WERI-Rb-1 (cell line): ENCODE results near the gene DEFB127.
"Not testable (repeated sequence)": the region's sequence is repeated elsewhere in the genome, so short reads cannot be mapped to it uniquely, and the experiment has no call there.

ENCODE experiments used
- DNase-seq: peaks from one replicate; pipeline ENCODE4 v3.0.0-alpha.2; 2020
- H3K27ac ChIP-seq: fragments of 250-450 bp; sonication (Bioruptor Pico); 2 replicates; pipeline ENCODE4 v1.5.1; 2020; ENCODE audit warnings: mild to moderate bottlenecking, moderate library complexity
- H3K27me3 ChIP-seq: fragments of 250-450 bp; sonication (Bioruptor Pico); 2 replicates; pipeline ENCODE4 v1.5.1; 2021; ENCODE audit warnings: mild to moderate bottlenecking, low read depth, moderate library complexity; ENCODE audit not compliant: insufficient read depth, severe bottlenecking
- H3K36me3 ChIP-seq: fragments of 250-450 bp; sonication (Bioruptor Pico); 2 replicates; pipeline ENCODE4 v1.5.1; 2020; ENCODE audit warnings: mild to moderate bottlenecking, moderate library complexity
- H3K4me3 ChIP-seq: 2 replicates; pipeline ENCODE4 v1.5.1; 2011; ENCODE audit warnings: low read depth, mild to moderate bottlenecking, control low read depth, low read length
- H3K9me3 ChIP-seq: fragments of 250-450 bp; sonication (Bioruptor Pico); 2 replicates; pipeline ENCODE4 v1.5.1; 2021; ENCODE audit warnings: mild to moderate bottlenecking, moderate library complexity; ENCODE audit not compliant: severe bottlenecking
- TF ChIP-seq, protein P1 (sequence below): IDR thresholded peaks from 2 replicates; pipeline ENCODE4 v1.5.1; 2011; ENCODE audit warnings: low read depth, mild to moderate bottlenecking, control low read depth, inconsistent platforms, low read length

Gene DEFB127

DNA sequence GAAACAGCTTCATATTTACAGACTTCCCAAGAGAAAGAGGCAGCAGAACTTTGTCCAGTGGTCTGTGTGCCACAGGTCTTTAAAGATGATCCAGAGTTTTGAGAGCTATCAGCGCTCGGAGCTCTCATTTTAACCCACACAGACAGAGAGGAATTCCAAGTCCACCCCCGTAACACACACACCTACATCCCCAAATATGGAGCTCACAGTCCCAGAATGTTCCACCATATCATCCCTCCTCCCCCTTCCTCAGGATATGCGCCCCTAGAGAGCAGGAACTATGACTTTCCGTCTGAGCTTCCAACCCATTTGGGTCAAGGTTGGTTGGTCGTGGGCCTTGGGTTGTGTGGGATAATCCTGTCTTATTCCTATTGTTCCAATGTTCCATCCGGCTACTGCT, 32.4 kb downstream of the DEFB127 start, which contains the start of gene DEFB128:
DEFB128 (minus strand) TSS at position 101 of the 400 bp plus-strand sequence; CDS start at position 13, 88 bp downstream.
- no peak within 1 kb of the TSS for H3K4me3 ChIP-seq
- peaks cover 10% of the 10 kb centered on the region for H3K9me3 ChIP-seq
- TF ChIP-seq, protein P1, sequence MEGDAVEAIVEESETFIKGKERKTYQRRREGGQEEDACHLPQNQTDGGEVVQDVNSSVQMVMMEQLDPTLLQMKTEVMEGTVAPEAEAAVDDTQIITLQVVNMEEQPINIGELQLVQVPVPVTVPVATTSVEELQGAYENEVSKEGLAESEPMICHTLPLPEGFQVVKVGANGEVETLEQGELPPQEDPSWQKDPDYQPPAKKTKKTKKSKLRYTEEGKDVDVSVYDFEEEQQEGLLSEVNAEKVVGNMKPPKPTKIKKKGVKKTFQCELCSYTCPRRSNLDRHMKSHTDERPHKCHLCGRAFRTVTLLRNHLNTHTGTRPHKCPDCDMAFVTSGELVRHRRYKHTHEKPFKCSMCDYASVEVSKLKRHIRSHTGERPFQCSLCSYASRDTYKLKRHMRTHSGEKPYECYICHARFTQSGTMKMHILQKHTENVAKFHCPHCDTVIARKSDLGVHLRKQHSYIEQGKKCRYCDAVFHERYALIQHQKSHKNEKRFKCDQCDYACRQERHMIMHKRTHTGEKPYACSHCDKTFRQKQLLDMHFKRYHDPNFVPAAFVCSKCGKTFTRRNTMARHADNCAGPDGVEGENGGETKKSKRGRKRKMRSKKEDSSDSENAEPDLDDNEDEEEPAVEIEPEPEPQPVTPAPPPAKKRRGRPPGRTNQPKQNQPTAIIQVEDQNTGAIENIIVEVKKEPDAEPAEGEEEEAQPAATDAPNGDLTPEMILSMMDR, result no peak
- no peaks in the 10 kb centered on the region for H3K36me3 ChIP-seq
- no peak for DNase-seq
- H3K27me3 ChIP-seq, result peaks cover 15% of the 10 kb centered on the region
- H3K27ac ChIP-seq, result no peak within 1 kb of the TSS

DNA sequence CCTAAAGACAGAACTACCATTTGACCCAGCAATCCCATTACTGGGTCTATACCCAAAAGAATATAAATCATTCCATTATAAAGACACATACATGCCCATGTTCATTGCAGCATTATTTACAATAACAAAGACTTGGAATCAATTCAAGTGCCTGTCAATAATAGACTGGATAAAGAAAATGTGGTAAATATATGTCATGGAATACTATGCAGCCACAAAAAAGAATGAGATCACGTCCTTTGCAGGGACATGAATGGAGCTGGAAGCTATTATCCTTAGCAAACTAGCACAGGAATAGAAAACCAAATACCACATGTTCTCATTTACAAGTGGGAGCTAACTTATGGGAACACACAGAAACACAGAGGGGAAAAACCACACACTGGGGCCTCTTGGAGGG, 41.0 kb downstream of the DEFB127 start:
- no peaks in the 10 kb centered on the region for H3K9me3 ChIP-seq
- H3K27ac ChIP-seq, result no peak overlapping the region
- no peak for DNase-seq
- TF ChIP-seq, protein P1, result no peak
- H3K27me3 ChIP-seq, result peaks cover 6% of the 10 kb centered on the region
- H3K36me3 ChIP-seq, result no peaks in the 10 kb centered on the region
- no peak overlapping the region for H3K4me3 ChIP-seq

GRCh38 chr20:199996-200395, 42.7 kb downstream of the DEFB127 start:
- TF ChIP-seq, protein P1, result no peak
- DNase-seq, result no peak
- Histone ChIP-seq H3K36me3 (no peaks in the 10 kb centered on the region), H3K27me3 (peaks cover 6% of the 10 kb centered on the region), H3K4me3 (no peak overlapping the region), H3K9me3 (no peaks in the 10 kb centered on the region), H3K27ac (no peak overlapping the region)

- not testable (repeated sequence) for H3K4me3 ChIP-seq, H3K36me3 ChIP-seq, H3K27ac ChIP-seq, DNase-seq, H3K9me3 ChIP-seq, H3K27me3 ChIP-seq
These were observed 46.4 kb downstream of the DEFB127 start for GRCh38 chr20:203630-204029.
